ENCODE data around the gene NAALADL2. TPM values are rescaled to one million over a fixed set of nuclear protein-coding genes. Genes with fewer than 3 reads are reported as not detected.

The NAALADL2 gene
- total and polyA plus RNA-seq, 2 donors (not counting 3 experiments of a cell fraction or from before 2014, with no cell fraction given): 1.1 to 4.0 TPM

- Histone ChIP-seq H3K9me1 (replicated peaks; ENCODE audit: control insufficient read depth, extremely low read depth, insufficient read depth, low read length) (no peaks in the 10 kb centered on the region), H3K36me3 (ENCODE audit: control insufficient read depth in 2 of 2, extremely low read depth in 1 of 2, insufficient read depth in 2 of 2, low read length in 2 of 2) (no peaks in the 10 kb centered on the region), H3K79me2 (ENCODE audit: control insufficient read depth, insufficient read depth, low read length) (no peaks in the 10 kb centered on the region), H3K9me3 (replicated peaks; ENCODE audit: control insufficient read depth, insufficient read depth, low read length) (no peaks in the 10 kb centered on the region), H3K4me1 (ENCODE audit: control insufficient read depth, extremely low read depth, insufficient read depth, low read length) (peaks cover 3% of the 10 kb centered on the region), H3K27me3 (ENCODE audit: control insufficient read depth in 2 of 2, insufficient read depth in 2 of 2, low read length in 2 of 2) (no peaks in the 10 kb centered on the region), H2AFZ (ENCODE audit: low read depth, low read length) (no peak overlapping the region), H3K4me3 (replicated peaks in 1 of 3; ENCODE audit: insufficient read depth in 1 of 3, low read depth in 1 of 3, low read length in 3 of 3) (no peak overlapping the region), H4K20me1 (replicated peaks; ENCODE audit: control insufficient read depth, extremely low read depth, insufficient read depth, low read length) (no peaks in the 10 kb centered on the region), H3K4me2 (ENCODE audit: insufficient read depth, low read length) (peak overlapping the region; percentile 8), H3K9ac (replicated peaks; ENCODE audit: extremely low read depth, insufficient read depth, low read length) (no peak overlapping the region), H3K27ac (ENCODE audit: insufficient read depth, low read depth, low read length) (no peak overlapping the region)
- no TSS peak for BruUV-seq (replicated peaks)
- FAIRE-seq (no peak), DNase-seq (ENCODE audit: low read depth, low spot score) (peak; percentile 39)
- intact Hi-C loops (cut with micrococcal nuclease) (no loop called here), dilution Hi-C loops (cut with MboI; ENCODE audit: extremely low pct_ligation_motif_present, low sequenced_read_pairs) (no loop called here)
- CTCF ChIA-PET: interaction anchor here (1.4 kb wide), 1 partner anchor 11 kb away, joined by 5 read pairs; no protein-coding TSS in a partner anchor
- POLR2A ChIA-PET: no interaction called here
- no peak for TF ChIP-seq CTCF (IDR thresholded peaks at IDR 0.05; ENCODE audit: extremely low read depth in 1 of 2, insufficient read depth in 1 of 2, low read depth in 1 of 2, low read length in 2 of 2)
- TF ChIP-seq FOS (IDR thresholded peaks at IDR 0.05; ENCODE audit: borderline replicate concordance, insufficient read depth, low read length): peak; percentile 50
These were observed 348.2 kb downstream of the NAALADL2 start for GRCh38 chr3:175207361-175207760.

GRCh38 chr3:175208326-175208725 is 349.2 kb downstream of the NAALADL2 start:
- DNase-seq (ENCODE audit: low read depth, low spot score) (no peak), FAIRE-seq (no peak)
- no peaks in the 10 kb centered on the region for H3K9me1 ChIP-seq (replicated peaks; ENCODE audit: control insufficient read depth, extremely low read depth, insufficient read depth, low read length)
- H3K36me3 ChIP-seq (ENCODE audit: control insufficient read depth in 2 of 2, extremely low read depth in 1 of 2, insufficient read depth in 2 of 2, low read length in 2 of 2): no peaks in the 10 kb centered on the region
- CTCF ChIA-PET: interaction anchor here (0.8 to 1.4 kb wide), 2 partner anchors 9 to 12 kb away, joined by 3 to 5 read pairs; no protein-coding TSS in a partner anchor
- H3K4me1 ChIP-seq (ENCODE audit: control insufficient read depth, extremely low read depth, insufficient read depth, low read length): peaks cover 3% of the 10 kb centered on the region
- intact Hi-C loops (cut with micrococcal nuclease): no loop called here
- H2AFZ ChIP-seq (ENCODE audit: low read depth, low read length): no peak overlapping the region
- H3K27me3 ChIP-seq (ENCODE audit: control insufficient read depth in 2 of 2, insufficient read depth in 2 of 2, low read length in 2 of 2): no peaks in the 10 kb centered on the region
- no TSS peak for BruUV-seq (replicated peaks)
- no peaks in the 10 kb centered on the region for H3K79me2 ChIP-seq (ENCODE audit: control insufficient read depth, insufficient read depth, low read length)
- no peak overlapping the region for H3K27ac ChIP-seq (ENCODE audit: insufficient read depth, low read depth, low read length)
- dilution Hi-C loops (cut with MboI; ENCODE audit: extremely low pct_ligation_motif_present, low sequenced_read_pairs): no loop called here
- TF ChIP-seq GATA2 (IDR thresholded peaks at IDR 0.05; ENCODE audit: insufficient read depth, insufficient read length, low read depth, low read length) (no peak), CTCF (IDR thresholded peaks at IDR 0.05; ENCODE audit: extremely low read depth in 1 of 2, insufficient read depth in 1 of 2, low read depth in 1 of 2, low read length in 2 of 2) (no peak), EZH2 (IDR thresholded peaks at IDR 0.05; ENCODE audit: borderline replicate concordance, low read depth, low read length, severe bottlenecking) (no peak), MYC (IDR thresholded peaks at IDR 0.05; ENCODE audit: low read depth, low read length) (no peak), POLR2A (IDR thresholded peaks at IDR 0.05; ENCODE audit: low read depth, low read length) (no peak), JUN (IDR thresholded peaks at IDR 0.05; ENCODE audit: borderline replicate concordance, insufficient read depth, insufficient read length, low read depth) (no peak), FOS (IDR thresholded peaks at IDR 0.05; ENCODE audit: borderline replicate concordance, insufficient read depth, low read length) (no peak), MAX (IDR thresholded peaks at IDR 0.05; ENCODE audit: insufficient read depth, insufficient read length) (no peak), POLR2AphosphoS5 (IDR thresholded peaks at IDR 0.05; ENCODE audit: insufficient read depth, low read depth, low read length) (no peak)
- POLR2A ChIA-PET: no interaction called here
- H3K9me3 ChIP-seq (replicated peaks; ENCODE audit: control insufficient read depth, insufficient read depth, low read length): no peaks in the 10 kb centered on the region
- H4K20me1 ChIP-seq (replicated peaks; ENCODE audit: control insufficient read depth, extremely low read depth, insufficient read depth, low read length): no peaks in the 10 kb centered on the region
- H3K9ac ChIP-seq (replicated peaks; ENCODE audit: extremely low read depth, insufficient read depth, low read length): no peak overlapping the region
- H3K4me3 ChIP-seq (replicated peaks in 1 of 3; ENCODE audit: insufficient read depth in 1 of 3, low read depth in 1 of 3, low read length in 3 of 3): no peak overlapping the region
- no peak overlapping the region for H3K4me2 ChIP-seq (ENCODE audit: insufficient read depth, low read length)

All from endothelial cell of umbilical vein (primary cell).